Measurements from ENCODE around the gene HLF. TPM values are rescaled to one million over a fixed set of nuclear protein-coding genes. Genes with fewer than 3 reads are reported as not detected.
A peak's percentile ranks its signal among the peaks of the same experiment; 100 is the strongest.

Gene HLF
- total RNA-seq, 1 donor from 2014 or later, result 0.25 TPM

DNA sequence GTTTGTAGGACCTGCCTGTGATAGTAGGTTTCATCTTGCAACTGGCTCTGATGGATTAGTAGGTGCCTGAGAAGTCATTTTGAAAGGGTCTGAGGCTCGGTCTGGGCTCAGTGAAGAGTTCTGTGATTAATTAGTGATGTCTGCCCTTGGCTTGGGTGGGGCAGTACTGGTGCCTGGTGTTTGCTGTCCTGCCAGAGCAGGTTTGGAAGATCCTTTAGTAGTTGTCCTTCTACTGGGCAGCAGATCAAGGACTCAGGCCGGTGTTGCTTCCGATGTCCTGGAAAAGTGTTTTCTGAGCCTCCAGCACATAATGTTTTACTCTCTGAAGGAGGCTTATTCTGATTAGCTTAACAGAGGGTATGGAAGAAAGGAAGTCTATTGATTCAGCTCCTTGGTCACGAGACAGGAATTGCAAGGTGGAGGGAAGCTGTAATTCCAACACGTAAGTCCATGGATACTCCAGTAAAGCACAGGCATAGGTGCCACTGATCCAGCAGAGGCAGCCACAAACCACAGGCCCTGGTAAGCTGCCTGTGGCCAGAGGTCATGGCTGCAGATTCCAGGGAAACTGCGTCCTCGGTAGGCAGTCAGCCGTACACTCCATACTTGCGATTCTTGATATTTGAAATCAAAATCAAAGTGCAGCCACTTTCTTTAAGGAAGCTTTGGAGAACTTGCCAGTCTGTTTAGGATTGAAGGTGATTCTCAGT lies 18.7 kb downstream of the HLF start:
- H3K36me3 ChIP-seq (ENCODE audit: control insufficient read depth, insufficient read depth, low read length), result peaks cover 1% of the 10 kb centered on the region
- TF ChIP-seq, protein P1, sequence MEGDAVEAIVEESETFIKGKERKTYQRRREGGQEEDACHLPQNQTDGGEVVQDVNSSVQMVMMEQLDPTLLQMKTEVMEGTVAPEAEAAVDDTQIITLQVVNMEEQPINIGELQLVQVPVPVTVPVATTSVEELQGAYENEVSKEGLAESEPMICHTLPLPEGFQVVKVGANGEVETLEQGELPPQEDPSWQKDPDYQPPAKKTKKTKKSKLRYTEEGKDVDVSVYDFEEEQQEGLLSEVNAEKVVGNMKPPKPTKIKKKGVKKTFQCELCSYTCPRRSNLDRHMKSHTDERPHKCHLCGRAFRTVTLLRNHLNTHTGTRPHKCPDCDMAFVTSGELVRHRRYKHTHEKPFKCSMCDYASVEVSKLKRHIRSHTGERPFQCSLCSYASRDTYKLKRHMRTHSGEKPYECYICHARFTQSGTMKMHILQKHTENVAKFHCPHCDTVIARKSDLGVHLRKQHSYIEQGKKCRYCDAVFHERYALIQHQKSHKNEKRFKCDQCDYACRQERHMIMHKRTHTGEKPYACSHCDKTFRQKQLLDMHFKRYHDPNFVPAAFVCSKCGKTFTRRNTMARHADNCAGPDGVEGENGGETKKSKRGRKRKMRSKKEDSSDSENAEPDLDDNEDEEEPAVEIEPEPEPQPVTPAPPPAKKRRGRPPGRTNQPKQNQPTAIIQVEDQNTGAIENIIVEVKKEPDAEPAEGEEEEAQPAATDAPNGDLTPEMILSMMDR (IDR thresholded peaks at IDR 0.05; ENCODE audit: insufficient read depth, low read length, poor library complexity, severe bottlenecking), result no peak
- H3K4me3 ChIP-seq (ENCODE audit: low read depth, low read length), result no peak overlapping the region
- no peaks in the 10 kb centered on the region for H3K27me3 ChIP-seq (ENCODE audit: control insufficient read depth, insufficient read depth, low read length)
- peak; percentile 23 for DNase-seq (ENCODE audit: low read depth)

DNA sequence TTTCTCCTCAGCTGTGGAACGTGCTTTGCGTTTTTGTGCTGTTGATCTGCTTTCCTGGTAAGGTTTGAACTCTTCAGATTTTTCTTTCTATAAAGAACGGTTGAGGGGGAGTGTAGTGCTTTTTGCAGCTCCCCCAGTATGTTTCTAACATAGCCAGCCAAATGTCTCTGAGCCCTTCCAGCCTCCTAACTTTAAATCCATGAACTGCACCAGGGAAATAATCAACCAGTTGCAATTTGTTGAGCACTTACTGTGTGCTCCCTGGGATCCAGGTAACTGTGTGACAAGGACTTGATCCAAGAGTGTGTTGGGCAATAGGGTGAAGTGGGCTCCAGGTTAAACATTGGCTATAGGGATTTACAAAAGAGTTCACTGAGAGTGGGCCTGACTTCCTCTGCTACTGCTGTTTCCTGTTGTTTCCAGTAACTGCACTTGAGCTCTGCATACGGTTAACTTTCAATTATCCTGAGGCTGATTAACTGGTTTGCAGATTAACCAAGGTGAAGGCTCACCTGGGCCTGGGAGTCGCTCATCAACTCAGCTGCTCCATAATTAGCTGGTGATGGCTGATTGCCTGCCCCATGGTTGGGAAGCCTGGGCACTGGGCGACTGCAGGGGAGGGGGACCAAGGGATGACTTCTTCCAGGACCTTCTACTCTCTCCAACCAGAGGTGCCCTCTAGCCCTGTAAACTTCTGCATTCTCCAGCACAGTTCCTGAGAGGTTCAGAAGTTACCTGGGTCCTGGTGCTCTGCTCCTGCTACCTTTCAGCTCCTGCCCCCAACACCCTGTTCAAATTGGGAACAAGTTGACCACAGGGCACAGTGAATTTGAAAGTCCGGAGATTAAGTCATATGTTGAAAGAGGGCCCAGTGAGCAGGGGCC lies 19.5 kb downstream of the HLF start:
- TF ChIP-seq, protein P1 (IDR thresholded peaks at IDR 0.05; ENCODE audit: insufficient read depth, low read length, poor library complexity, severe bottlenecking), result no peak
- peak; percentile 45 for DNase-seq (ENCODE audit: low read depth)

DNA sequence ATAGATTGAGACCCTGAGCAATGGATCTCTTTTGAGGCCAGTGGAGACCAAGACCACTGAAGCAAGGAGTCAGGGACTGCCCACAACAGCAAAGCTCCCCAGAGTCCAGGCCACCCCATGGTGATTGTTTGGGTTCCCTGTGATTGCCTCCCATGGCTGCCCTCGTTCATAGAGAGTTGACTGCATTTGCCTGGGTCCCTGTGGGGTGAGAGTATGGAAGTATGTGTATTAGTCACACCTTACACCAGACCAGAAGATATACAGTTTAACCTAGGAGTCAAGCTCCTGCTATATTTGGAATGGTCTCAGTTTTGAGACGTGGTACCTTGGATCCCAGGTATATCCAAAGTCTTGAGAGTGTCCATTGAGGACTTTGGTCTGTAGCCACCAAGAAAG lies 20.2 kb downstream of the HLF start:
- Histone ChIP-seq H3K4me3 (ENCODE audit: low read depth, low read length) (no peak overlapping the region), H3K27me3 (ENCODE audit: control insufficient read depth, insufficient read depth, low read length) (no peaks in the 10 kb centered on the region), H3K36me3 (ENCODE audit: control insufficient read depth, insufficient read depth, low read length) (peaks cover 1% of the 10 kb centered on the region)
- TF ChIP-seq, protein P1 (IDR thresholded peaks at IDR 0.05; ENCODE audit: insufficient read depth, low read length, poor library complexity, severe bottlenecking), result no peak
- no peak for DNase-seq (ENCODE audit: low read depth)

More for the DNA sequence above, 19.5 kb downstream of the HLF start:
- no peak overlapping the region for H3K4me3 ChIP-seq (ENCODE audit: low read depth, low read length)
- H3K27me3 ChIP-seq (ENCODE audit: control insufficient read depth, insufficient read depth, low read length), result no peaks in the 10 kb centered on the region
- peaks cover 1% of the 10 kb centered on the region for H3K36me3 ChIP-seq (ENCODE audit: control insufficient read depth, insufficient read depth, low read length)

DNA sequence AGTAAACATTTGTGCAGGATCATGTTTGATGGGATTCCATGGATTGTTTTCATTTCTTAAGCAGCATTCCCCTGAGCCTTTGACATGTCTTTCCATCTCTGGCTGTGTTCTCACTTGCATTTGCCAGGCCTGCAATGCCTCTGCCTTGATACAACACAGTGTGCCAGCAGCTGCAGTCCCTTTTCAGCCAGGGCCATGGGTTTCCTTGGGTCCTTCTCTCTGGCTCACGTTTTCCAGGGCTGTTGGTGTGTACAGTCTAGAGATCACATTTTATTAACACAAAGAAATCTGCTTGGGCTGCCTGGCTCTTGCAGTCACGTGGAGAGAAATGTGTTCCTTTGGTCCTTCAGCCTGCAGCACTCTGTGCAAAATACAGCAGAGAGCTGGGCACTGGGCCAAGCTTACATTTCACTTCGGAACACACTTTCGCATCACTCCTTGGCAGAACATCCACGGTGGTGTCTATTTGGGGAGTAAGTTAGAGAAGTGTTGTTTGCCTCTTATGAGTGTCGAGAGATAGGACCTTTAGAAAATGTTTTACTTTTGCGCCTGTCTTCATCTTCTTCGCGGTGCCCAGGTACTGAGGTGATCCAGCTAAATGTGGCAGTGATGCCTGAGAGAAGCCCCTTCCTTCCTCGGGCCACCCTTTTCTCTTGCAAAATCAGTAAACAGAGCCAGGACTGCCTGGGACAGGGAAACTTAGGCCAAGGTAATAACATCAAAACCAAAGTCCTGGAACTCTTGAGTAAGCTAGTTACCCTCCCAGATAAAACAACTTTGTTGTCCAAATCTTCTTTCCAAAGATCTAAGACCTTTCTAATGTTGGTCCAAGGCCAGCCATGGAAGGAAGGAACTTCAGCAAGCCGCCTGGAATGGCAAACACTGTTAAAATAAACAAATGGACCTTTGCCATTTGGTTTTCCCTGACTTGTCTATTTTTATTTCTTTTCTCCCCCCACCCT lies 20.9 kb downstream of the HLF start:
- TF ChIP-seq, protein P1 (IDR thresholded peaks at IDR 0.05; ENCODE audit: insufficient read depth, low read length, poor library complexity, severe bottlenecking), result no peak
- DNase-seq (ENCODE audit: low read depth), result no peak

DNA sequence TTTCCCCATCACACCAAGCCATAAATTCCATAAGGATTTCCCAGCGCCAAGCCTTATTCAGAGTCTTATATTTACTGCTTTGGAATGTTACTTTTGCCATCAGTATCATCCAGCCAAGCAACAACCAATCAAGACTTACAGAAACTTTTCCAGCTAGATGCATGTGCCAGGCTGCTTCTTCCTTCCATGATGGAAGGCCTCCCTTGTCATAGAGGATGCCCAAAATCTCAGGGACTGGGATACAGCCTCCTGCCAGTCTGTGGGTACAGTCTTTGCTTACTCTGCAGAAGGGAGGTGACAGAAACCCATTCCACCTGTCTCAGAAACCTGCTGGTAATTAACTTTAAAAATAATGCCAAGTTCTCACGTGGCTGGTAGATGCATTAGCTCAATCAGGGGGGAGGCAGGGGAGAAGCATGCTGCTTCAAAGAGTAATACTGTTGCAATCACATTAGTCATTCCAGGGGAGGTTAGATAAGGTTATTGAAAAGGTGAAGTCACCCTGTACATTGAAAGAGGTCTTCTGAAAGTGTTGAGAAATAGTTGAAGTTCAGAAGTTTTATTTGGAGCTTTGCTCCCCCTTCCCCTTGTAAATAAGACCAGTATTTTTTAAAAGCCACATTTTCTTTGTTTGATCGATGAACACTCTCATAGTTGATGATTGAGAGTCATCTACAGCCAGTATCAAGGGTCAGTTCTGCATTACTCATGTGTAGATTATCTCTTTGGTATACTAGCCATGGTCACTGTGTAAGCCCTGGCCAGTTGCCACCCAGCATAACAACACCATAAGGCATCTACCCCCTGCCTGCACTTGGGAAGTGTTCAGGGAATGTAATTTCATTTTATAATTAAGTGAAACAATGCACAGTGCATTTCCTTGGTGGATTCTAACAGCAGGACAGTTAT lies 22.2 kb downstream of the HLF start:
- TF ChIP-seq, protein P1 (IDR thresholded peaks at IDR 0.05; ENCODE audit: insufficient read depth, low read length, poor library complexity, severe bottlenecking), result no peak
- peak; percentile 61 for DNase-seq (ENCODE audit: low read depth)
- Histone ChIP-seq H3K36me3 (ENCODE audit: control insufficient read depth, insufficient read depth, low read length) (no peaks in the 10 kb centered on the region), H3K27me3 (ENCODE audit: control insufficient read depth, insufficient read depth, low read length) (no peaks in the 10 kb centered on the region), H3K4me3 (ENCODE audit: low read depth, low read length) (no peak overlapping the region)

More for the DNA sequence above, 20.9 kb downstream of the HLF start:
- H3K36me3 ChIP-seq (ENCODE audit: control insufficient read depth, insufficient read depth, low read length), result no peaks in the 10 kb centered on the region
- no peak overlapping the region for H3K4me3 ChIP-seq (ENCODE audit: low read depth, low read length)
- no peaks in the 10 kb centered on the region for H3K27me3 ChIP-seq (ENCODE audit: control insufficient read depth, insufficient read depth, low read length)
